Measurements from ENCODE around the gene ELAC2.

DNA sequence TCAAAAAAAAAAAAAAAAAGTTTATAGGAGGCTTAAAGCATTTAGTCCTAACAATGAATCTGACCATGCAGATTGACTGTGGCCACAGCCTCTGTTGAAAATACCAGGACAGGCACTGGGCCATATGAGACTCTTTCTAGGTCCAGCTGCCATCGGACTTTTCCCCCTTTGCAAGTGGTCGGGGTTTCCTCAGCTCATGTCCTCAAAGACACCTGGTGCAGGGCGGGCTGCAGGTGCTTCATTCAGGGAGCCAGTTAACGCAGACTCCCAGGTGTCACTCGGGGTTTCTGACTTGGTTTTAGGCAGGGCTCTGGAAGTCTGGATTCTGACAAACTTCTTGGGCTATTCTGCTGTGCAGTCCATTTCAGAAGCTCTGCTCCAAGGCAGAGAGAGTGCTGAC lies 20.9 kb downstream of the ELAC2 start:
- no peak for TF ChIP-seq CTCF (IDR thresholded peaks at IDR 0.05 in 8 of 11, conservative IDR thresholded peaks at IDR 0.05 in 3 of 11)
- no peak for TF ChIP-seq POLR2AphosphoS5 (IDR thresholded peaks at IDR 0.05)
- TF ChIP-seq POLR2A (IDR thresholded peaks at IDR 0.05), result no peak

All from spleen (tissue), 7 donors.